B cell (primary cell): ENCODE results near the gene MUC6.

Experiments used
- EZH2 ChIP-seq: IDR thresholded peaks from 2 replicates; pipeline ENCODE4 v1.6.1; 2012; ENCODE audit warnings: borderline replicate concordance, low read depth, mild to moderate bottlenecking, moderate library complexity, low read length; ENCODE audit not compliant: insufficient read depth, poor library complexity, severe bottlenecking
- TF ChIP-seq, protein P1 (sequence below): fragments of 200-600 bp; IDR thresholded peaks from one replicate; pipeline ENCODE4 v1.8.0; 2022; ENCODE audit warnings: antibody characterized with exemption, mild to moderate bottlenecking

DNA sequence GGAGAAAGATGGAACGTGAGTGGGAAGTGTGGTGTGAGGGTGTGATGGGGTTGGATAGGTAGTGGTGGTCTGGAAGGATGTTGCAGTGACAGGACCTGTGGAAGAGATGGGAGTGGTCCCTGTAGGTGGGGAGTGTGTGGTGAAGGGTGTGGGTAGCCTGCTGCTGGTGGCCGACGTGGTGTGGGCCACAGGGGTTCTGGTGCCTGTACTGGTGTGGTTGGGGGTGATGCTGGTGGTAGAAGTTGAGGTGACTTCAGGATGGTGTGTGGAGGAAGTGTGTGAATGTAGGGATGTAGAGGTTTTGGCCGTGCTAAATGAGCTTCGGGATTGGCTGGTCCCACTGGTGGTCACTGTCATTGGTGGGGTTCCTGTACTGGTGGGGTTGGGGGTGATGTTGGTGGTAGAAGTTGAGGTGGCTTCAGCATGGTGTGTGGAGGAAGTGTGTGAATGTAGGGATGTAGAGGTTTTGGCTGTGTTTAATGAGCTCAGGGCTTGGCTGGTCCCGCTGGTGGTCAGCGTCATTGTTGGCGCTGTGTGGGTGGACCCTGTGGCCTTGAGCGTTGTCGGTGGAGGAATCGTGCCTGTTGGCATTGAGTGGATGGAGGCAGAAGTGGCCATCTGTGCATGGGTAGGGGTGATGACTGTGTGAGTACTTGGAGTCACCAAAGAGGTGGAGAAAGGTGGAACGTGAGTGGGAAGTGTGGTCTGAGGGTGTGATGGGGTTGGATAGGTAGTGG lies 19.1 kb downstream of the MUC6 start:
- TF ChIP-seq, protein P1, sequence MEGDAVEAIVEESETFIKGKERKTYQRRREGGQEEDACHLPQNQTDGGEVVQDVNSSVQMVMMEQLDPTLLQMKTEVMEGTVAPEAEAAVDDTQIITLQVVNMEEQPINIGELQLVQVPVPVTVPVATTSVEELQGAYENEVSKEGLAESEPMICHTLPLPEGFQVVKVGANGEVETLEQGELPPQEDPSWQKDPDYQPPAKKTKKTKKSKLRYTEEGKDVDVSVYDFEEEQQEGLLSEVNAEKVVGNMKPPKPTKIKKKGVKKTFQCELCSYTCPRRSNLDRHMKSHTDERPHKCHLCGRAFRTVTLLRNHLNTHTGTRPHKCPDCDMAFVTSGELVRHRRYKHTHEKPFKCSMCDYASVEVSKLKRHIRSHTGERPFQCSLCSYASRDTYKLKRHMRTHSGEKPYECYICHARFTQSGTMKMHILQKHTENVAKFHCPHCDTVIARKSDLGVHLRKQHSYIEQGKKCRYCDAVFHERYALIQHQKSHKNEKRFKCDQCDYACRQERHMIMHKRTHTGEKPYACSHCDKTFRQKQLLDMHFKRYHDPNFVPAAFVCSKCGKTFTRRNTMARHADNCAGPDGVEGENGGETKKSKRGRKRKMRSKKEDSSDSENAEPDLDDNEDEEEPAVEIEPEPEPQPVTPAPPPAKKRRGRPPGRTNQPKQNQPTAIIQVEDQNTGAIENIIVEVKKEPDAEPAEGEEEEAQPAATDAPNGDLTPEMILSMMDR, result no peak
- TF ChIP-seq EZH2, result no peak
